Tibial nerve (tissue), 4 donors: ENCODE results near the gene METTL16.

Experiments used
- EP300 ChIP-seq, 2 donors: sonication (generic); formaldehyde crosslinking; IDR thresholded peaks; one replicate each; pipeline ENCODE4 v1.6.1; 2017; ENCODE audit warnings: antibody characterized with exemption in 2 of 2, mild to moderate bottlenecking in 1 of 2
- POLR2A ChIP-seq, 2 donors: fragments of 450-650 bp; IDR thresholded peaks; one replicate each; pipeline ENCODE4 v1.6.1; 2017; ENCODE audit warnings: antibody characterized with exemption in 2 of 2, mild to moderate bottlenecking in 2 of 2, moderate library complexity in 2 of 2
- TF ChIP-seq, protein P1 (sequence below), 5 experiments: fragments of 200-600 bp in 3 of 5; fragments of 450-650 bp in 2 of 5; sonication (generic) in 3 of 5; IDR thresholded peaks; one replicate each; pipeline ENCODE4 v1.5.1; 2016 to 2019; ENCODE audit warnings: antibody characterized with exemption in 5 of 5, mild to moderate bottlenecking in 3 of 5, moderate library complexity in 2 of 5

DNA sequence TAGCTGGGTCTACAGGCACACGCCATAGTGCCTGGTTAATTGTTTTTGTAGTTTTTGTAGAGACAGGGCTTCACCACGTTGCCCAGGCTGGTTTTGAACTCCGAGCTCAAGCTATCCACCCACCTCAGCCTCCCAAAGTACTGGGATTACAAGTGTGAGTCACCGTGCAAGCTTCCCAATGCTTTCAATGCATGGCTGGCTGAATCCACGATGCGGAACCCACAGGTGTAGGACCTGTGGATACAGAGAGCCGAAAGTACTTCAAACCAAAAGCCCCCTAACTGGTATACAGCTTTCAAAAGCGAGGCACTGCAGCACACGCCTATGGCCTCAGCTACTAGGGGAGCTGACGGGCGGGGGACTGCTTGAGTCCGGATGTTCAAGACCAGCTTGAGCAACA is 44.8 kb downstream of the METTL16 start:
- TF ChIP-seq, protein P1, sequence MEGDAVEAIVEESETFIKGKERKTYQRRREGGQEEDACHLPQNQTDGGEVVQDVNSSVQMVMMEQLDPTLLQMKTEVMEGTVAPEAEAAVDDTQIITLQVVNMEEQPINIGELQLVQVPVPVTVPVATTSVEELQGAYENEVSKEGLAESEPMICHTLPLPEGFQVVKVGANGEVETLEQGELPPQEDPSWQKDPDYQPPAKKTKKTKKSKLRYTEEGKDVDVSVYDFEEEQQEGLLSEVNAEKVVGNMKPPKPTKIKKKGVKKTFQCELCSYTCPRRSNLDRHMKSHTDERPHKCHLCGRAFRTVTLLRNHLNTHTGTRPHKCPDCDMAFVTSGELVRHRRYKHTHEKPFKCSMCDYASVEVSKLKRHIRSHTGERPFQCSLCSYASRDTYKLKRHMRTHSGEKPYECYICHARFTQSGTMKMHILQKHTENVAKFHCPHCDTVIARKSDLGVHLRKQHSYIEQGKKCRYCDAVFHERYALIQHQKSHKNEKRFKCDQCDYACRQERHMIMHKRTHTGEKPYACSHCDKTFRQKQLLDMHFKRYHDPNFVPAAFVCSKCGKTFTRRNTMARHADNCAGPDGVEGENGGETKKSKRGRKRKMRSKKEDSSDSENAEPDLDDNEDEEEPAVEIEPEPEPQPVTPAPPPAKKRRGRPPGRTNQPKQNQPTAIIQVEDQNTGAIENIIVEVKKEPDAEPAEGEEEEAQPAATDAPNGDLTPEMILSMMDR (IDR thresholded peaks at IDR 0.05), result no peak
- no peak for TF ChIP-seq EP300 (IDR thresholded peaks at IDR 0.05)
- TF ChIP-seq POLR2A (IDR thresholded peaks at IDR 0.05), result no peak
